Fibroblast of skin of back (primary cell): ENCODE results near the gene ZGLP1.
A peak's percentile ranks its signal among the peaks of the same experiment; 100 is the strongest.

Source experiments
- DNase-seq: peaks from one replicate; pipeline ENCODE4 v3.0.0-alpha.2; 2013

ZGLP1 gene

GRCh38 chr19:10277795-10278589 is 31.6 kb downstream of the ZGLP1 start:
- no peak for DNase-seq

GRCh38 chr19:10274589-10274988 is 35.0 kb downstream of the ZGLP1 start:
- no peak for DNase-seq

GRCh38 chr19:10271543-10272086 is 38.0 kb downstream of the ZGLP1 start:
- no peak for DNase-seq

- peak; percentile 43 for DNase-seq
Measured at GRCh38 chr19:10270616-10271394, 38.8 kb downstream of the ZGLP1 start, which contains the start of gene ICAM1. TSS of gene ICAM1 (plus strand) at chr19:10271120. CDS start at chr19:10271160, 40 bp downstream.

- no peak for DNase-seq
Measured at GRCh38 chr19:10270180-10270615, 39.4 kb downstream of the ZGLP1 start.

- DNase-seq, result peak; percentile 65
Measured at GRCh38 chr19:10269333-10270179, 40.1 kb downstream of the ZGLP1 start.

- DNase-seq, result no peak
Measured at GRCh38 chr19:10268071-10268470, 41.5 kb downstream of the ZGLP1 start.

- DNase-seq, result no peak
Measured at GRCh38 chr19:10266706-10267105, 42.9 kb downstream of the ZGLP1 start.

- DNase-seq, result peak; percentile 57
Measured at GRCh38 chr19:10262771-10263170, 46.8 kb downstream of the ZGLP1 start.

- DNase-seq, result no peak
Measured at GRCh38 chr19:10260141-10260584, 49.5 kb downstream of the ZGLP1 start.

- peak; percentile 84 for DNase-seq
Measured at GRCh38 chr19:10259162-10259905, 50.3 kb downstream of the ZGLP1 start.

- no peak for DNase-seq
Measured at GRCh38 chr19:10258080-10258710, 51.4 kb downstream of the ZGLP1 start.

GRCh38 chr19:10256970-10257615 is 52.5 kb downstream of the ZGLP1 start:
- no peak for DNase-seq

GRCh38 chr19:10256551-10256950 is 53.1 kb downstream of the ZGLP1 start:
- no peak for DNase-seq

GRCh38 chr19:10255358-10255757 is 54.3 kb downstream of the ZGLP1 start:
- DNase-seq, result no peak
